Keratinocyte (primary cell): ENCODE results near the gene PRR29.

Source experiments
- EZH2 ChIP-seq: IDR thresholded peaks from one replicate; pipeline ENCODE4 v1.6.1; 2012; ENCODE audit warnings: inconsistent platforms, mild to moderate bottlenecking, low read length, moderate library complexity
- TF ChIP-seq, protein P1 (sequence below), 3 experiments: IDR thresholded peaks in 1 of 3; conservative IDR thresholded peaks in 1 of 3; optimal IDR thresholded peaks in 1 of 3; 2 replicates in 2 of 3; 3 replicates in 1 of 3; pipeline versions ENCODE3 to v1.5.1; 2011; ENCODE audit warnings: low read length in 3 of 3, mild to moderate bottlenecking in 3 of 3, moderate library complexity in 2 of 3, control low read depth in 1 of 3, inconsistent platforms in 1 of 3; ENCODE audit not compliant: insufficient read depth in 2 of 3; ENCODE audit errors: extremely low read depth in 1 of 3

DNA sequence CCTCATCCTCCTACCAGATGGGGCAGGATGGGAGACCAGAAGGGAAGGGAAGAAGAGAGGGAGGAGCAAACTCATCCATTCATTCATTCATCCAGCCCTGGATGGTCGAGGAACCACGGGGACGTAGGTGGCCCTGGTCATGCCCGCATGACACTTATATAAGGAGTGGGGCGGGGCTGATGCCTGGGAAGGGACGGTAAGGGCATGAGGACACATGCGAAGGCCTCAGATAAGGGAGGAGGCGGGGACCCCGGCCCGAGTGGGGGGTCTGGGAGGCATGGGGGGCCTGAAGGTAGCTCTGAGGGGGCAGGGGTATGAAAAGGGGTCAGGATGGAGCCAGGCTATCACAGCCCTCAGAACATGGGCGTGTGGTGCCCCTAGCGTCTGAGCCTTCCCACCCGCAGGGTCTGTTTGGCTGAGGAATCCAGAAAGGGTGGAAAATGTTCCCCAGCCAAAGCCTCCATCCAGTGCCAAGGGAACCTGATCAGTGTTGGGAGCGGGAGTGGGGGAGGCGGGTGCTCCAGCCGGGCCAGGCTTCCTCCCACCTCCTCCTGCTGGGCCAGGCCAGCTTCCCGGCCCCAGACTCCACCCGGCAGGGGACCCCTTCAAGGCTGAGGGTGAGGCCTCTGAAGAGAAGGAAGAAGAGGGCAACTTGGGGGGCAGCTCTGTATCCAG is 48.4 kb upstream of the PRR29 start:
- TF ChIP-seq, protein P1, sequence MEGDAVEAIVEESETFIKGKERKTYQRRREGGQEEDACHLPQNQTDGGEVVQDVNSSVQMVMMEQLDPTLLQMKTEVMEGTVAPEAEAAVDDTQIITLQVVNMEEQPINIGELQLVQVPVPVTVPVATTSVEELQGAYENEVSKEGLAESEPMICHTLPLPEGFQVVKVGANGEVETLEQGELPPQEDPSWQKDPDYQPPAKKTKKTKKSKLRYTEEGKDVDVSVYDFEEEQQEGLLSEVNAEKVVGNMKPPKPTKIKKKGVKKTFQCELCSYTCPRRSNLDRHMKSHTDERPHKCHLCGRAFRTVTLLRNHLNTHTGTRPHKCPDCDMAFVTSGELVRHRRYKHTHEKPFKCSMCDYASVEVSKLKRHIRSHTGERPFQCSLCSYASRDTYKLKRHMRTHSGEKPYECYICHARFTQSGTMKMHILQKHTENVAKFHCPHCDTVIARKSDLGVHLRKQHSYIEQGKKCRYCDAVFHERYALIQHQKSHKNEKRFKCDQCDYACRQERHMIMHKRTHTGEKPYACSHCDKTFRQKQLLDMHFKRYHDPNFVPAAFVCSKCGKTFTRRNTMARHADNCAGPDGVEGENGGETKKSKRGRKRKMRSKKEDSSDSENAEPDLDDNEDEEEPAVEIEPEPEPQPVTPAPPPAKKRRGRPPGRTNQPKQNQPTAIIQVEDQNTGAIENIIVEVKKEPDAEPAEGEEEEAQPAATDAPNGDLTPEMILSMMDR (optimal IDR thresholded peaks at IDR 0.05 in 1 of 3, IDR thresholded peaks at IDR 0.05 in 1 of 3, conservative IDR thresholded peaks at IDR 0.05 in 1 of 3; ENCODE audit: extremely low read depth in 1 of 3, insufficient read depth in 2 of 3, low read length in 3 of 3): no peak
- no peak for TF ChIP-seq EZH2
